Cardiac muscle cell (in vitro differentiated cells and primary cell): ENCODE measurements around the gene TEX38. TPM values are rescaled to one million over a fixed set of nuclear protein-coding genes. Genes with fewer than 3 reads are reported as not detected.
"Not testable (repeated sequence)": the region's sequence is repeated elsewhere in the genome, so short reads cannot be mapped to it uniquely, and the experiment has no call there.

Experiments
- DNase-seq, 2 donors: peaks; one replicate each; pipeline versions ENCODE4 v3.0.0 to v3.0.0-alpha.2; 2010 to 2017; ENCODE audit warnings: low read depth in 1 of 2, low spot score in 1 of 2
- H3K27ac ChIP-seq: fragments of 200-600 bp; sonication (generic); 2 replicates; pipeline ENCODE4 v1.5.1; 2016
- H3K27me3 ChIP-seq: fragments of 200-600 bp; sonication (generic); 2 replicates; pipeline ENCODE4 v1.6.0; 2016; ENCODE audit warnings: control low read depth
- H3K36me3 ChIP-seq: fragments of 200-600 bp; sonication (generic); 2 replicates; pipeline ENCODE4 v1.5.1; 2016; ENCODE audit warnings: control low read depth
- H3K4me1 ChIP-seq: fragments of 200-600 bp; sonication (generic); 2 replicates; pipeline ENCODE4 v1.8.1; 2017; ENCODE audit warnings: low read depth, mild to moderate bottlenecking, mixed run types
- H3K4me3 ChIP-seq: fragments of 200-600 bp; sonication (generic); 2 replicates; pipeline ENCODE4 v1.5.1; 2016; ENCODE audit warnings: mild to moderate bottlenecking
- H3K9me3 ChIP-seq: fragments of 200-600 bp; sonication (generic); 2 replicates; pipeline ENCODE4 v1.5.1; 2017; ENCODE audit warnings: low read depth, mild to moderate bottlenecking, control low read depth
- polyA plus RNA-seq: library from polyadenylated mRNA; unstranded; fragments of >200 nt; fragmentation: Nextera tagmentation; extraction: Ambion mirVana; gene quantifications from 2 replicates; pipeline ENCODE4 v1.2.1, GENCODE V29; 2016
- total RNA-seq: library from RNA; depleted of rRNA; stranded (reverse); fragments of >200 nt; gene quantifications from 2 replicates; pipeline ENCODE4 v1.2.3, GENCODE V29; 2016
- TF ChIP-seq, protein P1 (sequence below): IDR thresholded peaks from 2 replicates; pipeline ENCODE4 v1.5.1; 2012; ENCODE audit warnings: low read depth, mild to moderate bottlenecking, low read length

The TEX38 gene
- total and polyA plus RNA-seq, 2 experiments from 2014 or later = 1.2 to 1.4 TPM

DNA sequence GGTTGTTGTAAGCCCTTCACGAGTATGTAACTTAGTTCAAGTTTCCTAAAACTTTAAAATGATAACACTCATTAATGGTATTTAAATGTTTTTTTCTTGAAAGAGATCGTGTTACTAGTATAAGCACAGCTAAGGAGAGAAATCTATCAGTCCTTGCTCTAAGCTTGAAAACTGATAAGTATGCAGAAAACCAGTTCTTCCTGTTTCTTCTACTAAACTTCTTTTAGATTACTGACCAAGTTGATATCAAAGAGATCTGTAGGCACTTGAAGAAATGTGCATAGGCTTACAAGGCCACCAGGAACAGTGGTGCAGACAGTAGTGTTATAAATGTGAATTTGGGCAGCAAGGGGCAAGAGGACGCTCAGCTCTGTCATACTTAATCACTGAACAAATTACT lies 43.3 kb downstream of the TEX38 start:
- Histone ChIP-seq H3K9me3 (no peaks in the 10 kb centered on the region), H3K36me3 (peaks cover 36% of the 10 kb centered on the region), H3K27ac (no peak overlapping the region), H3K4me3 (no peak overlapping the region), H3K4me1 (peaks cover 11% of the 10 kb centered on the region), H3K27me3 (no peaks in the 10 kb centered on the region)
- TF ChIP-seq, protein P1, sequence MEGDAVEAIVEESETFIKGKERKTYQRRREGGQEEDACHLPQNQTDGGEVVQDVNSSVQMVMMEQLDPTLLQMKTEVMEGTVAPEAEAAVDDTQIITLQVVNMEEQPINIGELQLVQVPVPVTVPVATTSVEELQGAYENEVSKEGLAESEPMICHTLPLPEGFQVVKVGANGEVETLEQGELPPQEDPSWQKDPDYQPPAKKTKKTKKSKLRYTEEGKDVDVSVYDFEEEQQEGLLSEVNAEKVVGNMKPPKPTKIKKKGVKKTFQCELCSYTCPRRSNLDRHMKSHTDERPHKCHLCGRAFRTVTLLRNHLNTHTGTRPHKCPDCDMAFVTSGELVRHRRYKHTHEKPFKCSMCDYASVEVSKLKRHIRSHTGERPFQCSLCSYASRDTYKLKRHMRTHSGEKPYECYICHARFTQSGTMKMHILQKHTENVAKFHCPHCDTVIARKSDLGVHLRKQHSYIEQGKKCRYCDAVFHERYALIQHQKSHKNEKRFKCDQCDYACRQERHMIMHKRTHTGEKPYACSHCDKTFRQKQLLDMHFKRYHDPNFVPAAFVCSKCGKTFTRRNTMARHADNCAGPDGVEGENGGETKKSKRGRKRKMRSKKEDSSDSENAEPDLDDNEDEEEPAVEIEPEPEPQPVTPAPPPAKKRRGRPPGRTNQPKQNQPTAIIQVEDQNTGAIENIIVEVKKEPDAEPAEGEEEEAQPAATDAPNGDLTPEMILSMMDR = no peak
- no peak for DNase-seq

GRCh38 chr1:46717654-46718053 lies 46.0 kb downstream of the TEX38 start:
- no peaks in the 10 kb centered on the region for H3K9me3 ChIP-seq
- peaks cover 28% of the 10 kb centered on the region for H3K36me3 ChIP-seq
- H3K4me3 ChIP-seq = peak overlapping the region; percentile 65
- peaks cover 11% of the 10 kb centered on the region for H3K4me1 ChIP-seq
- TF ChIP-seq, protein P1 = no peak
- H3K27ac ChIP-seq = no peak overlapping the region
- DNase-seq = peak in 1 of 2 donors; percentile 3
- no peaks in the 10 kb centered on the region for H3K27me3 ChIP-seq

DNA sequence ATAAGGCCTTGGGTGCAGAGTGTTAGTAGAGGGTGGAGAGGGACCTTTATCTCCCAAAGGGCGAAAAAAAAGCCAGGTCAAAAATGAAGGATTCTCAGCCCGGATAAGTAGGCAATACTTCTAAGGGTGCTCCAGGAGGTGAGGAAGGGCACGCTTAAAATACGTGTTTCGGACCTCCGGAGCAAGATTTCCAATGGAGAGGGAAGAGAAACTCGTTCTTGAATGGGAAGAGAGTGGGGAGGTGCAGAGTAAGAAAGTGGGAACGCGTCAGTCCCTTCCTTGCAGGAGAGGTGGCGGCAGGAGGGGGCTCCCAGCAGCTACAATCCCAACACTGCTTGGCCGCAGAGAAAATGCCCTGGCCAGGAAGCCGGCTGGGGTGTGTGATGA lies 46.7 kb downstream of the TEX38 start:
- Histone ChIP-seq H3K9me3 (no peaks in the 10 kb centered on the region), H3K36me3 (peaks cover 25% of the 10 kb centered on the region), H3K27ac (peak overlapping the region; percentile 74), H3K4me1 (peaks cover 11% of the 10 kb centered on the region), H3K27me3 (no peaks in the 10 kb centered on the region), H3K4me3 (peak overlapping the region; percentile 65)
- TF ChIP-seq, protein P1 = no peak
- DNase-seq = peak in 1 of 2 donors; percentile 8

- DNase-seq = peak; percentile 93 to 97
- TF ChIP-seq, protein P1 = no peak
- no peaks in the 10 kb centered on the region for H3K9me3 ChIP-seq
- peaks cover 18% of the 10 kb centered on the region for H3K36me3 ChIP-seq
- H3K27me3 ChIP-seq = no peaks in the 10 kb centered on the region
- peaks cover 11% of the 10 kb centered on the region for H3K4me1 ChIP-seq
- peak within 1 kb of the TSS; percentile 65 for H3K4me3 ChIP-seq
- peak within 1 kb of the TSS; percentile 74 for H3K27ac ChIP-seq
Observed at GRCh38 chr1:46718727-46719622, 47.3 kb downstream of the TEX38 start, which contains the start of gene EFCAB14. EFCAB14 (minus strand) TSS chr1:46719114; CDS start chr1:46718087, 1,027 bp downstream.

DNA sequence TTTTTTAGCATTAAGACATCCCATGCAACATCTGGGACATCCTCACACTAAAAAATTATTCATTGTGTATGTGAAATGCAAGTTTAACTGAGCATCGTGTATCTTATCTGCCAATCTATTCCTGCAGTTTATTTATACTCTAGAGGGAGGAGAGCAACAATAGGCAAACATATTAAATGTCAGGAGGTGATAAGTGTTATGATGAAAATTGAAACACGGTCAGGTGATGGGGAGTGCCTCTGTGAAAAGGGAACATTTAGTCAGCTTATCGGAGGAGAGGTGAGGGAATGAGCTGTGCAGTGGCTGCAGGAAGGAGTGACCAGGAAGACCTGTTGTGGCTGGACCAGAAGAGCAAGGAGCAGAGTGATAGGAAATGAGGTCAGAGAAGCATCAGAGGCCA lies 48.0 kb downstream of the TEX38 start:
- Histone ChIP-seq H3K36me3 (peaks cover 14% of the 10 kb centered on the region), H3K27me3 (no peaks in the 10 kb centered on the region), H3K4me3 (peak overlapping the region; percentile 65), H3K9me3 (no peaks in the 10 kb centered on the region), H3K27ac (no peak overlapping the region), H3K4me1 (peaks cover 11% of the 10 kb centered on the region)
- DNase-seq = no peak
- TF ChIP-seq, protein P1 = no peak

GRCh38 chr1:46720319-46720718 lies 48.7 kb downstream of the TEX38 start:
- H3K9me3 ChIP-seq, H3K27ac ChIP-seq, H3K4me3 ChIP-seq, H3K36me3 ChIP-seq, DNase-seq, H3K27me3 ChIP-seq: not testable (repeated sequence)
- H3K4me1 ChIP-seq = peaks cover 11% of the 10 kb centered on the region
